Measurements from ENCODE around the gene PKD2L1. TPM values are rescaled to one million over a fixed set of nuclear protein-coding genes. Genes with fewer than 3 reads are reported as not detected.

PKD2L1 gene
- total and polyA plus RNA-seq, 2 of the 8 experiments (the other 6 are each of a cell fraction or from before 2014, with no cell fraction given) = 0.20 to 0.33 TPM

- POLR2A ChIA-PET (ENCODE audit: partially characterized antibody) = interaction anchor here (1.6 kb wide), 1 partner anchor 9 kb away, joined by 3 read pairs; no protein-coding TSS in a partner anchor
Measured at GRCh38 chr10:100239851-100240250, 90.2 kb downstream of the PKD2L1 start.

More at GRCh38 chr10:100239851-100240250, 90.2 kb downstream of the PKD2L1 start:
- CTCF ChIA-PET (ENCODE audit: partially characterized antibody) = interaction anchor here (0.6 to 2.6 kb wide), 10 partner anchors 10 to 394 kb away, joined by 3 to 6 read pairs (median 4); partner anchors contain the start of gene CHUK
- Histone ChIP-seq H3K4ac (replicated peaks; ENCODE audit: insufficient read length, low read depth, low read length) (no peak overlapping the region), H4K8ac (ENCODE audit: extremely low read depth, insufficient read depth, low read length) (no peak overlapping the region), H4K20me1 (replicated peaks in 1 of 2; ENCODE audit: control insufficient read depth in 1 of 2, insufficient read depth in 2 of 2, low read length in 2 of 2) (peaks cover 0 to 2% of the 10 kb centered on the region in 2 experiments), H3K4me1 (replicated peaks in 1 of 4; ENCODE audit: control insufficient read depth in 3 of 4, insufficient read depth in 4 of 4, low read length in 3 of 4) (no peaks in the 10 kb centered on the region), H2BK15ac (ENCODE audit: low read length) (no peak overlapping the region), H2BK12ac (ENCODE audit: low read depth, low read length) (no peak overlapping the region), H3K36me3 (ENCODE audit: control insufficient read depth in 2 of 4, insufficient read depth in 4 of 4, low read length in 3 of 4) (peaks cover 7 to 44% (median 38%) of the 10 kb centered on the region in 4 experiments), H3K23me2 (ENCODE audit: low read depth, low read length) (no peaks in the 10 kb centered on the region), H3K4me2 (ENCODE audit: insufficient read depth in 1 of 2, low read depth in 2 of 2, low read length in 2 of 2) (no peak overlapping the region), H3K14ac (ENCODE audit: insufficient read length) (no peak overlapping the region), H3K56ac (replicated peaks; ENCODE audit: insufficient read length, low read depth, low read length) (no peak overlapping the region), H4K91ac (replicated peaks; ENCODE audit: insufficient read length, low read length) (no peak overlapping the region), H3K18ac (ENCODE audit: extremely low read depth, low read length) (no peak overlapping the region), H2BK20ac (ENCODE audit: low read length) (no peak overlapping the region), H3K4me3 (ENCODE audit: extremely low read depth in 1 of 4, insufficient read depth in 2 of 4, low read depth in 3 of 4, low read length in 4 of 4) (no peak overlapping the region), H3K79me1 (ENCODE audit: low read depth, low read length) (no peaks in the 10 kb centered on the region), H3K23ac (ENCODE audit: insufficient read length) (no peak overlapping the region), H4K5ac (ENCODE audit: insufficient read length, low read depth, low read length) (no peak overlapping the region), H3K9me3 (ENCODE audit: insufficient read depth in 2 of 2, low read depth in 1 of 2, low read length in 1 of 2) (no peaks in the 10 kb centered on the region), H2AK5ac (ENCODE audit: low read depth, low read length) (no peak overlapping the region), H3K9ac (replicated peaks in 1 of 4; ENCODE audit: extremely low read depth in 1 of 4, low read depth in 3 of 4, low read length in 3 of 4) (no peak overlapping the region), H2AFZ (ENCODE audit: low read length) (no peak overlapping the region), H3K27me3 (replicated peaks in 1 of 4; ENCODE audit: control insufficient read depth in 3 of 4, extremely low read depth in 1 of 4, insufficient read depth in 3 of 4, low read length in 3 of 4) (no peaks in the 10 kb centered on the region), H2BK5ac (ENCODE audit: low read depth, low read length) (no peak overlapping the region), H2BK120ac (replicated peaks; ENCODE audit: low read depth, low read length) (no peak overlapping the region), H3K27ac (ENCODE audit: low read depth, low read length) (no peak overlapping the region), H3K79me2 (ENCODE audit: control insufficient read depth in 1 of 2, insufficient read depth in 2 of 2, low read length in 2 of 2) (no peaks in the 10 kb centered on the region)
- no peak for DNase-seq (ENCODE audit: low read depth in 1 of 2, low spot score in 2 of 2)
- no peak for TF ChIP-seq TAF7 (optimal IDR thresholded peaks at IDR 0.05; ENCODE audit: borderline replicate concordance, low read depth, low read length)
- no peak for TF ChIP-seq BCL11A (IDR thresholded peaks at IDR 0.05; ENCODE audit: low read depth in 2 of 2, low read length in 2 of 2)
- no peak for TF ChIP-seq RXRA (IDR thresholded peaks at IDR 0.05; ENCODE audit: insufficient read depth, low read depth, low read length)
- TF ChIP-seq KDM4A (IDR thresholded peaks at IDR 0.05; ENCODE audit: low read depth, low read length, severe bottlenecking) = no peak
- WGBS, 2 experiments (ENCODE audit: extremely low coverage in 1 of 2, insufficient coverage in 1 of 2, insufficient read length in 1 of 2, insufficient replicate concordance in 2 of 2, low coverage in 1 of 2, low lambda C conversion rate in 2 of 2, missing lambda C conversion rate in 1 of 2) = 84% methylated on average over 3 of the region's 3 CpGs; no CpG with 5 or more reads in 1 of the 2 experiments
- FAIRE-seq = no peak

Measured in H1 (cell line).